GM21619 (cell line): ENCODE results near the gene PACRG.

Experiments
- ATAC-seq: cut with Tn5 transposase; IDR thresholded peaks from one replicate; pipeline ENCODE4 v1.9.1; 2021; ENCODE audit not compliant: unreplicated experiment

The PACRG gene

GRCh38 chr6:163127587-163127986, 399.8 kb downstream of the PACRG start:
- no peak for ATAC-seq

GRCh38 chr6:163128324-163128723, 400.6 kb downstream of the PACRG start:
- no peak for ATAC-seq

- ATAC-seq: no peak
Measured at GRCh38 chr6:163132050-163132750, 404.4 kb downstream of the PACRG start.

- no peak for ATAC-seq
Measured at GRCh38 chr6:163133017-163133416, 405.2 kb downstream of the PACRG start.

GRCh38 chr6:163133691-163134090, 405.9 kb downstream of the PACRG start:
- ATAC-seq: no peak

GRCh38 chr6:163136681-163137397, 409.1 kb downstream of the PACRG start:
- no peak for ATAC-seq

GRCh38 chr6:163137398-163137881, 409.7 kb downstream of the PACRG start:
- ATAC-seq: no peak

- ATAC-seq: no peak
Measured at GRCh38 chr6:163146036-163146435, 418.3 kb downstream of the PACRG start.

GRCh38 chr6:163147994-163148393, 420.2 kb downstream of the PACRG start:
- no peak for ATAC-seq

GRCh38 chr6:163148451-163149278, 420.9 kb downstream of the PACRG start:
- no peak for ATAC-seq

- no peak for ATAC-seq
Measured at GRCh38 chr6:163149279-163149848, 421.6 kb downstream of the PACRG start.

GRCh38 chr6:163151212-163151611, 423.4 kb downstream of the PACRG start:
- ATAC-seq: no peak

GRCh38 chr6:163152701-163153100, 424.9 kb downstream of the PACRG start:
- ATAC-seq: no peak

- no peak for ATAC-seq
Measured at GRCh38 chr6:163159110-163159509, 431.3 kb downstream of the PACRG start.

- ATAC-seq: no peak
Measured at GRCh38 chr6:163159689-163160088, 431.9 kb downstream of the PACRG start.

GRCh38 chr6:163162007-163162873, 434.5 kb downstream of the PACRG start:
- no peak for ATAC-seq

- no peak for ATAC-seq
Measured at GRCh38 chr6:163162874-163163213, 435.1 kb downstream of the PACRG start.

GRCh38 chr6:163164175-163164900, 436.6 kb downstream of the PACRG start:
- ATAC-seq: no peak

- no peak for ATAC-seq
Measured at GRCh38 chr6:163165155-163165910, 437.6 kb downstream of the PACRG start.
